DND-41 (cell line): ENCODE data around the gene PRSS33.

ENCODE experiments used
- EZH2 ChIP-seq: IDR thresholded peaks from 3 replicates; pipeline ENCODE4 v1.6.1; 2012; ENCODE audit warnings: borderline replicate concordance, low read depth, mild to moderate bottlenecking, moderate library complexity, low read length, inconsistent platforms; ENCODE audit not compliant: severe bottlenecking
- TF ChIP-seq, protein P1 (sequence below): IDR thresholded peaks from 2 replicates; pipeline ENCODE4 v1.5.1; 2012; ENCODE audit warnings: borderline replicate concordance, low read length, moderate library complexity, mild to moderate bottlenecking; ENCODE audit not compliant: poor library complexity, severe bottlenecking; ENCODE audit errors: extremely low read depth

DNA sequence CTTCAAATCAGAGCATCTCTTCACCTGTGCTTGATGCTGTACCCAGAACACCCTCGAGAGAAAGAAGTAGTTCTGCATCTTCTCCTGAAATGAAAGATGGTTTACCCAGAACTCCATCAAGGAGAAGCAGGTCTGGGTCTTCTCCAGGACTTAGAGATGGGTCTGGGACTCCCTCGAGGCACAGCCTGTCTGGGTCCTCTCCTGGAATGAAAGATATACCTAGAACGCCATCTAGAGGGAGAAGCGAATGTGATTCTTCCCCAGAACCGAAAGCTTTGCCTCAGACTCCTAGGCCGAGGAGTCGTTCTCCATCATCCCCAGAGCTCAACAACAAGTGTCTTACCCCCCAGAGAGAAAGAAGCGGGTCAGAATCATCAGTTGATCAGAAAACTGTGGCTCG, 22.6 kb downstream of the PRSS33 start:
- TF ChIP-seq, protein P1, sequence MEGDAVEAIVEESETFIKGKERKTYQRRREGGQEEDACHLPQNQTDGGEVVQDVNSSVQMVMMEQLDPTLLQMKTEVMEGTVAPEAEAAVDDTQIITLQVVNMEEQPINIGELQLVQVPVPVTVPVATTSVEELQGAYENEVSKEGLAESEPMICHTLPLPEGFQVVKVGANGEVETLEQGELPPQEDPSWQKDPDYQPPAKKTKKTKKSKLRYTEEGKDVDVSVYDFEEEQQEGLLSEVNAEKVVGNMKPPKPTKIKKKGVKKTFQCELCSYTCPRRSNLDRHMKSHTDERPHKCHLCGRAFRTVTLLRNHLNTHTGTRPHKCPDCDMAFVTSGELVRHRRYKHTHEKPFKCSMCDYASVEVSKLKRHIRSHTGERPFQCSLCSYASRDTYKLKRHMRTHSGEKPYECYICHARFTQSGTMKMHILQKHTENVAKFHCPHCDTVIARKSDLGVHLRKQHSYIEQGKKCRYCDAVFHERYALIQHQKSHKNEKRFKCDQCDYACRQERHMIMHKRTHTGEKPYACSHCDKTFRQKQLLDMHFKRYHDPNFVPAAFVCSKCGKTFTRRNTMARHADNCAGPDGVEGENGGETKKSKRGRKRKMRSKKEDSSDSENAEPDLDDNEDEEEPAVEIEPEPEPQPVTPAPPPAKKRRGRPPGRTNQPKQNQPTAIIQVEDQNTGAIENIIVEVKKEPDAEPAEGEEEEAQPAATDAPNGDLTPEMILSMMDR = peak; percentile 43
- TF ChIP-seq EZH2 = no peak
